CD4-positive, alpha-beta T cell treated with Interleukin-15 for 1 hour (primary cell): Measurements from ENCODE around the gene SEC24C.

Experiments
- DNase-seq: peaks from one replicate; pipeline ENCODE4 v3.0.0-alpha.2; 2020

SEC24C gene

DNA sequence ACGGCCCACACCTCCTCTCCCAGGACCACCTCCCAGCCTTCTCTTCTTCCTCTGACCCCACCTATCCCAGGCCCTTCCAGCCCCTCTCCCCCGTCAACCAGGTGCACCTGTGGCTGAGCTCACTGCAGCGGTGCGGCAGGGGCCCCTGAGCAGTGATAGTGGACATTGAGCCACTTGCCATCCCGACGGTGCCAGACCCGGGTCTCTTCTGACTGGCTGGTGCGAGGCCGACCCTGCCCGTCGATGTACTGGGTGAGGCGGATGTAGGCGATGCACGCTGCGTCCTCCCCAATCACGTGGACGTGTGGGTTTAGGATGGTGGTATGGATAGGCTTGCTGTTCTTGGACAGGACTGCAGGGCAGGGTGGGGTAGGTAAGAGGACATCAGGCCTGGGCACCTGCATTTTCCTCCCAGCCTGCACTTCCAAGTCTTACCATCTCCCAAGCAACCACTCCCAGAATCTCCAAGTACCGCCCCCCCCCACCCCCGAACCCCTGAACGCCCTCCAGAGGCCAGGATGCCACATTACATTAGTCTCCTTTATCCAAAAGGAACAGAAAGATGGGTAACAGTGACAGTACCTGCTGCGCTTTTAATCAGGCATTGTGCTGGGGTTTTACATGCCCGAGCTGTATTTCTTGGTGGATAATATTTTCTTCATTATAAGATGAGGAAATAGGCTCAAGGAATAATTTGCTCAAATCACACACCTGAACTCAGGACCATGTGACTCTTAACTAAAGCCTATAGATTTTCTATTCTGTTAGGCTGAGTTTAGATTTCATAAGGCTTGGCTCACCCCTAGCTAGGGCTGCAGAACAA, 70.9 kb downstream of the SEC24C start:
- DNase-seq, result no peak

DNA sequence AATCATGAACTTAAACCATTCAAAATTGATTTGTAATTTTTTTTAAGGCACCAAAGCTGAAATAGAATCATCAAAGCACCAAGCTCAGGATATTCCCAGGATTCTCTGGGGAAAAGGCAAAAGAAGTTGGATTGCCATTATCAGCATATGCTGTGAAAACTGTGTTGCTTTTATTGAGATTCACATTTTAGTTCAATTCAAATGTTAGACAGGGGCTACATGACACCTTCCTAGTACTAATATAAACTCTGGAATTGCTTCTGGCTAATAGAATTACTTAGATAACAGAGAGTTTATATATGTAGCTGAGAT, 71.5 kb downstream of the SEC24C start:
- DNase-seq, result no peak

DNA sequence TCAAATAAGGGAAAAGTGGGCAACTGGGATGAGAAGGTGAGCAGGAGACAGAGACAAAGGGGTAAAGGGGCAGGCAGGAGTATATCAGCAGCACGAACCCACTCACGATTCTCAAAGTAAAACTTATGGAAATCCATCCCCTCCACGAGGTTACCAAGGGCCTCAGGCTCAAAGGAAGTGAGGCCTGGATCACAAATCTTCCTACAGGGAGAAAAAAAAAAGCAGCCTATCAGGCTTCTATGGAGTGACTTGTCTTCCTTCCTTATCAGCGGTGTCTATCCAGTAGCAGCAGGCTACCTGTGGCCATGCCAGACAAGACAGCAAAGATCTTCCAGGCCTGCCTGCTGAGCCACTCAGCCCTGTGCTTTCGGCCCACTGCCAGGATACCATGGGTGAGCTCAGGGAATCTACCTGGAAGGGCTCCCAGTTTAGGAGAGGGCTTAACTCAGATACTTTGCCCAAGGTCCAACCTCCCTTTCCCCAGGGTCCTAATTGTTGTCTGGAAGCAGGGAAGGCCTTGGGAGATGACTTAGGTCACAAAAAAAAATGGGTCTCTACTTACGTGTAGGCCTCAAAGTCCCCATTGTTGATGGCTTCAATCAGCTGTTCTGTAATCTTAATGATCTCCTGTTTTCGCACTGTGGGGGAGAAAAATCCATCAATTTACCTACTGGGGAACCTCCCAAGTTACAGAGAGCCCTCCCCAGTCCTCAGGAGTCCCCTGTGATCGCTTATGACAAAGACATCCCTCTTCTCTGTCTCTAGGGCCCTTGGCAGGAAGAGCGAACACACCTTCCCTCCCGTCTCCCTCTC, 73.0 kb downstream of the SEC24C start:
- no peak for DNase-seq

DNA sequence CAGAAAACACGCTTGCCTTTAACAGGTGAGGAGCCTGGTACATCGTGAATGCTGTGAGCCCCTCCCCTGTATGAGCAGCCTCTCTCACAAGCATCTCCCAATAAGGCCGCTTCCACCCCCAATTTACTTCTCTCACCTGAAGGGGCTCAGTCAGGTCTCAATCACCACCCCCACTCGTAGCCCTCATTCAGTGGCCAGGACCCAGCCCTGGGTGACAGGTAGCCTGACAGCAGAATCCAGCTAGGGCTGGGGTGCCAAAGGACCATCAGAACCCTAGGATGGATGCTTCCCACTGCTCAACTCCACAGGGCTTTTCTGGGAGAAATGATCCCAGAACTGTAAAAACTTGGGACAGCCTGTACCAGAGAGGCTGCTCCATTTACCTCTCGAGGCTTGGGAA, 73.7 kb downstream of the SEC24C start:
- no peak for DNase-seq

DNA sequence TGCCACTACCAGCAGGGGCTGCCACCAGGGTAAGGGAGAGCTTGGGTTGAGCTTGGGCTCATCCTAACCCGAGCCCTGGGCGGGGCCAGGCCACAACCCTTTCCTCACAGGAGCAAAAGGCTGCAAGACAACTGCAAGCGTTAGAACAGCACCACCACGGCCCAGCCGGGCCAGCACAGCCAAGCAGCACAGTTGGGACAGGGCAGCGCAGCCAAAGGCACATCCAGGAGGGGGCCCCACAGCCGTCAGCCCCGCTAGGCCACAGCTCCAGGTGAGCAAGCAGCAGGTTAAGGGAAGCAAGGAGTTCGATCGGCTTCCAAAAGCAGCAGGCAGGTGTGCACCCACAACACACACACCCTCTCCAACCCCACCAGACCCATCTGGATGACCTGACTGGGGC, 74.2 kb downstream of the SEC24C start:
- DNase-seq, result no peak

DNA sequence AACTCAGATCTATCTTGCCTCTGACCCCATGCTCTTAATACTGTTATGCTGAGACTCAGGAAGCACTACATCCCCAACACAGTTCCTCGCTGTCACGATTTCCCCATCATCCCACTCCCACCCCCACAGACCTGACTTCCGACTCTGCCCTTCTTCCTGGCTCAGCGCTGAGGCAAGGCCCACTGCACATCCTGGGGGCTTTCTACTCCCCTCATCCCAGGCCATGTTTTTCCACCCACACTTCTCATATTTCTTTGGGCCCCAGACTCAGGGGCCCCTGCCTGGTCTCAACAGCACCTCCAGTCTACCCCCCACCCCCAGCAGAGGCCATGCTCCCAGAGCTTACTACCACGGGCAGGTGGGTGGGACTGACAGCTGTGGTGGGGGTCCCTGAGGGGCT, 74.9 kb downstream of the SEC24C start:
- DNase-seq, result no peak

DNA sequence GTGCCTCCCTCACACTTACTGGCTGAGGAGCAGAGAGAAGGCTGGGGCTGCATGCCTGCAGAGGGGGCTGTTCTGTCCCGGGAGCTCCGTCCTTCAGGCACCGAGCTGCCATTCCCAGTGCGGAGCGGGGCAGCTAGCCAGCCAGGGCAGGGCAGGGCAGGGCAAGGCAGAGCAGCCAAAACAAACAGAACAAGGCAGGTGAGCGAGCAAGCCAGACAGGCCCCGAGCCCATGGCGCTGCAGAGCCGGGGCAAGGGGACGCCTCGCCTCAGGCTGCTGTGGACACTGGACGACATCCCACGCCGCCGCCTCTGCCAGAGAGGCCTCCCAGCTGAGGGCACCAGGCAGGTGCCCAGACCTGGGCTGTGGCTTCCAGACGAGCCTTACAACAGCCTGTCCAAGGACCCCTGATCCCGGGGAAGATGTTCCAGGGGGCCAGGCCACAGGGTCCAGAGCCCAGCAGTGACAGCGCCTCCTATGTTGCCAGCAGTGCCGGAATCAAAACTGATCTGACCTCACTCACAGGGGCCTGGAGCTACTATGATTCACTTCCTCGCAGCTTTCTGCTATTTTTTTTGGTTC, 75.4 kb downstream of the SEC24C start:
- no peak for DNase-seq
